HL-60 (cell line): ENCODE results near the gene NLRP10.

Source experiments
- DNase-seq, 2 experiments: peaks; one replicate each; pipeline ENCODE4 v3.0.0-alpha.2; 2010 to 2020; ENCODE audit warnings: low read depth in 1 of 2, low spot score in 1 of 2
- H3K27ac ChIP-seq: fragments of 250-450 bp; sonication (Bioruptor Pico); replicated peaks from 2 replicates; pipeline ENCODE4 v1.5.1; 2020; ENCODE audit warnings: mild to moderate bottlenecking, moderate library complexity
- H3K27me3 ChIP-seq: fragments of 250-450 bp; sonication (Bioruptor Pico); 2 replicates; pipeline ENCODE4 v1.5.1; 2021; ENCODE audit warnings: mild to moderate bottlenecking, moderate library complexity; ENCODE audit not compliant: insufficient read depth, poor library complexity, severe bottlenecking
- H3K4me3 ChIP-seq: replicated peaks from 2 replicates; pipeline ENCODE4 v1.5.1; 2011; ENCODE audit warnings: mild to moderate bottlenecking, control low read depth, low read length; ENCODE audit not compliant: insufficient read depth
- CTCF ChIP-seq: IDR thresholded peaks from one replicate; pipeline ENCODE4 v1.5.1; 2011; ENCODE audit warnings: low read length, control low read depth, inconsistent platforms; ENCODE audit not compliant: insufficient read depth
- GABPA ChIP-seq: IDR thresholded peaks from 2 replicates; pipeline ENCODE4 v1.6.1; 2012; ENCODE audit warnings: low read depth
- POLR2AphosphoS5 ChIP-seq: IDR thresholded peaks from 2 replicates; pipeline ENCODE4 v1.6.1; 2012; ENCODE audit warnings: low read depth
- REST ChIP-seq: IDR thresholded peaks from 2 replicates; pipeline ENCODE4 v1.6.1; 2012; ENCODE audit warnings: low read depth; ENCODE audit not compliant: insufficient replicate concordance
- SPI1 ChIP-seq: IDR thresholded peaks from 2 replicates; pipeline ENCODE4 v1.6.1; 2012; ENCODE audit warnings: low read depth, mild to moderate bottlenecking, borderline replicate concordance

Gene NLRP10

GRCh38 chr11:7968686-7969085 lies 3.4 kb upstream of the NLRP10 start:
- no peak for TF ChIP-seq SPI1
- Histone ChIP-seq H3K27me3 (no peaks in the 10 kb centered on the region), H3K4me3 (no peak overlapping the region), H3K27ac (no peak overlapping the region)
- no peak for DNase-seq

GRCh38 chr11:7967826-7968225 lies 2.6 kb upstream of the NLRP10 start:
- Histone ChIP-seq H3K4me3 (no peak overlapping the region), H3K27me3 (no peaks in the 10 kb centered on the region), H3K27ac (no peak overlapping the region)
- TF ChIP-seq CTCF (no peak), GABPA (no peak), POLR2AphosphoS5 (no peak), REST (no peak)
- no peak for DNase-seq

- Histone ChIP-seq H3K27me3 (no peaks in the 10 kb centered on the region), H3K27ac (no peak overlapping the region), H3K4me3 (no peak overlapping the region)
- DNase-seq: no peak
- no peak for TF ChIP-seq SPI1
- no peak for TF ChIP-seq POLR2AphosphoS5
- TF ChIP-seq GABPA: no peak
- TF ChIP-seq CTCF: no peak
- TF ChIP-seq REST: no peak
Measured at GRCh38 chr11:7967097-7967496, 1.9 kb upstream of the NLRP10 start.

GRCh38 chr11:7964873-7965272 lies 374 bp downstream of the NLRP10 start:
- H3K27ac ChIP-seq: no peak overlapping the region
- no peaks in the 10 kb centered on the region for H3K27me3 ChIP-seq
- no peak for TF ChIP-seq CTCF
- TF ChIP-seq SPI1: no peak
- no peak for TF ChIP-seq GABPA
- no peak for TF ChIP-seq REST
- TF ChIP-seq POLR2AphosphoS5: no peak
- H3K4me3 ChIP-seq: no peak overlapping the region
- no peak for DNase-seq
